Osteoblast (primary cell): ENCODE data around the gene PCDHA5. TPM values are rescaled to one million over a fixed set of nuclear protein-coding genes. Genes with fewer than 3 reads are reported as not detected.
"Not testable (repeated sequence)": the region's sequence is repeated elsewhere in the genome, so short reads cannot be mapped to it uniquely, and the experiment has no call there.

ENCODE experiments used
- DNase-seq: peaks from one replicate; pipeline ENCODE4 v3.0.0; 2011; ENCODE audit warnings: low spot score, mixed read lengths; ENCODE audit not compliant: insufficient read length; ENCODE audit errors: missing footprints
- H2AFZ ChIP-seq: 2 replicates; pipeline ENCODE4 v1.6.0; 2011; ENCODE audit warnings: mild to moderate bottlenecking, low read length
- H3K27ac ChIP-seq: 2 replicates; pipeline ENCODE4 v1.5.1; 2011; ENCODE audit warnings: mild to moderate bottlenecking, low read depth, low read length, moderate library complexity
- H3K27me3 ChIP-seq: 2 replicates; pipeline ENCODE4 v1.6.0; 2012; ENCODE audit warnings: mild to moderate bottlenecking, control low read depth, inconsistent platforms, low read length, moderate library complexity; ENCODE audit not compliant: insufficient read depth
- H3K36me3 ChIP-seq: 2 replicates; pipeline ENCODE4 v1.5.1; 2011; ENCODE audit warnings: mild to moderate bottlenecking, low read length, control low read depth, moderate library complexity; ENCODE audit not compliant: insufficient read depth
- H3K4me1 ChIP-seq: 2 replicates; pipeline ENCODE4 v1.5.1; 2011; ENCODE audit warnings: mild to moderate bottlenecking, low read length, control low read depth, moderate library complexity; ENCODE audit not compliant: insufficient read depth
- H3K4me2 ChIP-seq: 2 replicates; pipeline ENCODE4 v1.6.0; 2011; ENCODE audit warnings: mild to moderate bottlenecking, low read length; ENCODE audit not compliant: insufficient read depth
- H3K4me3 ChIP-seq: fragments of 200-600 bp; sonication (generic); 3 replicates; pipeline ENCODE4 v1.5.1; 2012; ENCODE audit warnings: mild to moderate bottlenecking, low read length, inconsistent platforms; ENCODE audit not compliant: insufficient read depth
- H3K79me2 ChIP-seq: 2 replicates; pipeline ENCODE4 v1.6.0; 2012; ENCODE audit warnings: mild to moderate bottlenecking, low read length, control low read depth, inconsistent platforms; ENCODE audit not compliant: insufficient read depth
- H3K9me3 ChIP-seq: 2 replicates; pipeline ENCODE4 v1.5.1; 2011; ENCODE audit warnings: low read depth, low read length, control low read depth
- H4K20me1 ChIP-seq: 2 replicates; pipeline ENCODE4 v1.6.0; 2012; ENCODE audit warnings: mild to moderate bottlenecking, low read length, control low read depth; ENCODE audit not compliant: insufficient read depth
- total RNA-seq: library from RNA; depleted of rRNA; stranded (reverse); fragments of >200 nt; gene quantifications from 2 replicates; pipeline ENCODE4 v1.2.3, GENCODE V29; 2012
- TF ChIP-seq, protein P1 (sequence below): IDR thresholded peaks from 2 replicates; pipeline ENCODE4 v1.5.1; 2011; ENCODE audit warnings: mild to moderate bottlenecking, low read depth, low read length, moderate library complexity; ENCODE audit errors: extremely low read depth

PCDHA5 gene
- total RNA-seq, 1 donor = under 0.01 TPM

DNA sequence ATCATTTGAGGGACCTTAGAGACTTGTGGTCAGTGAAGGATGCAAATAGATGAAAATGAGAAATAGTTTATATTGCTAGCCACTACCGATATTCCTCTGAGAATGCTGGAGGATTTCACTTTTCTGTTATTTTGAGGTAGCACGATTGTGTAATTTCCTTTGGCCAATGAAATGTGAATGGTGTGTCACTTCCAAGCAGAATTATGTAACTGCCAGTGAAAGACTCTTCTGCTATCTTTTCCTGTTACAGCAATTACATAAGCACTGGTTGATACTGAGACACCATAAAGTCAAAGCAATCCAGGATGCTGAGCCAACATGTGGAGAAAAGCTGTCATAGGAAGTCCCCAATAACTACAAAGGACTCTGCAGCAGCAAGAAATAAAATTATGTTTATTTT is 30.3 kb upstream of the PCDHA5 start:
- H3K9me3 ChIP-seq = peaks cover 4% of the 10 kb centered on the region
- H3K27me3 ChIP-seq = no peaks in the 10 kb centered on the region
- H3K4me2 ChIP-seq = no peak overlapping the region
- no peak for DNase-seq
- no peaks in the 10 kb centered on the region for H3K4me1 ChIP-seq
- no peaks in the 10 kb centered on the region for H3K79me2 ChIP-seq
- no peaks in the 10 kb centered on the region for H4K20me1 ChIP-seq
- H3K27ac ChIP-seq = no peak overlapping the region
- H2AFZ ChIP-seq = no peak overlapping the region
- TF ChIP-seq, protein P1, sequence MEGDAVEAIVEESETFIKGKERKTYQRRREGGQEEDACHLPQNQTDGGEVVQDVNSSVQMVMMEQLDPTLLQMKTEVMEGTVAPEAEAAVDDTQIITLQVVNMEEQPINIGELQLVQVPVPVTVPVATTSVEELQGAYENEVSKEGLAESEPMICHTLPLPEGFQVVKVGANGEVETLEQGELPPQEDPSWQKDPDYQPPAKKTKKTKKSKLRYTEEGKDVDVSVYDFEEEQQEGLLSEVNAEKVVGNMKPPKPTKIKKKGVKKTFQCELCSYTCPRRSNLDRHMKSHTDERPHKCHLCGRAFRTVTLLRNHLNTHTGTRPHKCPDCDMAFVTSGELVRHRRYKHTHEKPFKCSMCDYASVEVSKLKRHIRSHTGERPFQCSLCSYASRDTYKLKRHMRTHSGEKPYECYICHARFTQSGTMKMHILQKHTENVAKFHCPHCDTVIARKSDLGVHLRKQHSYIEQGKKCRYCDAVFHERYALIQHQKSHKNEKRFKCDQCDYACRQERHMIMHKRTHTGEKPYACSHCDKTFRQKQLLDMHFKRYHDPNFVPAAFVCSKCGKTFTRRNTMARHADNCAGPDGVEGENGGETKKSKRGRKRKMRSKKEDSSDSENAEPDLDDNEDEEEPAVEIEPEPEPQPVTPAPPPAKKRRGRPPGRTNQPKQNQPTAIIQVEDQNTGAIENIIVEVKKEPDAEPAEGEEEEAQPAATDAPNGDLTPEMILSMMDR = no peak
- H3K4me3 ChIP-seq = no peak overlapping the region
- no peaks in the 10 kb centered on the region for H3K36me3 ChIP-seq

DNA sequence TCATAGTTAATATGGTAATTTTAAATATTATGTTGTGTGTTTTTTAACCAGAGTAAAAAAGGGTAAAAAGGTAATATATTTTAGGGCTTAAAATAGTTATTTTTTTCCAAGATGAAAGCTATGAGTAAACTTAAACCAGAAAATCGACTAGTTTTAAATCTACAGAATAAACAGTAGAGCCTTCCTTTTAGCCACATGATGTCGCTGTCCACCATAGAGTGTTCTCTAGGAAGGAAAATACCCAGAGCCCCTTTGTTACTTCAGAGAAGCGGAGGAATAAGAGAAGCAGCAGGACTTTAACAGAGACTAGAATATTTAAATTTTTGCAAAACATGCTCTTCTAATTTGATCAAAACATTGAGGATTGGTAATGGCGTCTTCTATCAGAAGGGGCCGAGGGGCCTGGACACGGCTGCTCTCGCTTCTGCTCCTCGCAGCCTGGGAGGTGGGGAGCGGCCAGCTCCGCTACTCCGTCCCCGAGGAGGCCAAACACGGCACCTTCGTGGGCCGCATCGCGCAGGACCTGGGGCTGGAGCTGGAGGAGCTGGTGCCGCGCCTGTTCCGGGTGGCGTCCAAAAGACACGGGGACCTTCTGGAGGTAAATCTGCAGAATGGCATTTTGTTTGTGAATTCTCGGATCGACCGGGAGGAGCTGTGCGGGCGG is 26.7 kb upstream of the PCDHA5 start, which contains the start of gene PCDHA2:
Gene PCDHA2 (plus strand): TSS at position 258 of the 664 bp plus-strand sequence.
- no peak within 1 kb of the TSS for H2AFZ ChIP-seq

DNA sequence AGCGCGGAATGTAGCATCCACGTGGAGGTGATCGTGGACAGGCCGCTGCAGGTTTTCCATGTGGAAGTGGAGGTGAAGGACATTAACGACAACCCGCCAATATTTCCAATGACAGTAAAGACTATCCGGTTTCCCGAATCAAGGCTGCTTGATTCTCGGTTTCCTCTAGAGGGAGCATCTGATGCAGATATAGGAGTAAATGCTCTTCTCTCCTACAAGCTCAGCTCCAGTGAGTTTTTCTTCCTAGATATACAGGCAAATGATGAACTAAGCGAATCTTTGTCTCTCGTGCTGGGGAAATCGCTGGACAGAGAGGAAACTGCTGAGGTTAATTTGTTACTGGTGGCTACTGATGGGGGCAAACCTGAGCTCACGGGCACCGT is 26.2 kb upstream of the PCDHA5 start:
- Histone ChIP-seq H4K20me1 (no peaks in the 10 kb centered on the region), H3K36me3 (no peaks in the 10 kb centered on the region), H3K9me3 (no peaks in the 10 kb centered on the region), H2AFZ (no peak overlapping the region), H3K27ac (no peak overlapping the region), H3K79me2 (no peaks in the 10 kb centered on the region), H3K4me2 (peak overlapping the region; percentile 2), H3K27me3 (no peaks in the 10 kb centered on the region), H3K4me1 (no peaks in the 10 kb centered on the region), H3K4me3 (no peak overlapping the region)
- peak; percentile 88 for DNase-seq
- TF ChIP-seq, protein P1 = peak; percentile 20

More for the DNA sequence above, 26.7 kb upstream of the PCDHA5 start, which contains the start of gene PCDHA2:
- Histone ChIP-seq H3K9me3 (no peaks in the 10 kb centered on the region), H3K27me3 (no peaks in the 10 kb centered on the region), H3K4me1 (no peaks in the 10 kb centered on the region), H4K20me1 (no peaks in the 10 kb centered on the region), H3K36me3 (no peaks in the 10 kb centered on the region), H3K79me2 (no peaks in the 10 kb centered on the region), H3K4me2 (peak within 1 kb of the TSS; percentile 2), H3K27ac (no peak within 1 kb of the TSS), H3K4me3 (no peak within 1 kb of the TSS)
- DNase-seq = no peak
- TF ChIP-seq, protein P1 = no peak

DNA sequence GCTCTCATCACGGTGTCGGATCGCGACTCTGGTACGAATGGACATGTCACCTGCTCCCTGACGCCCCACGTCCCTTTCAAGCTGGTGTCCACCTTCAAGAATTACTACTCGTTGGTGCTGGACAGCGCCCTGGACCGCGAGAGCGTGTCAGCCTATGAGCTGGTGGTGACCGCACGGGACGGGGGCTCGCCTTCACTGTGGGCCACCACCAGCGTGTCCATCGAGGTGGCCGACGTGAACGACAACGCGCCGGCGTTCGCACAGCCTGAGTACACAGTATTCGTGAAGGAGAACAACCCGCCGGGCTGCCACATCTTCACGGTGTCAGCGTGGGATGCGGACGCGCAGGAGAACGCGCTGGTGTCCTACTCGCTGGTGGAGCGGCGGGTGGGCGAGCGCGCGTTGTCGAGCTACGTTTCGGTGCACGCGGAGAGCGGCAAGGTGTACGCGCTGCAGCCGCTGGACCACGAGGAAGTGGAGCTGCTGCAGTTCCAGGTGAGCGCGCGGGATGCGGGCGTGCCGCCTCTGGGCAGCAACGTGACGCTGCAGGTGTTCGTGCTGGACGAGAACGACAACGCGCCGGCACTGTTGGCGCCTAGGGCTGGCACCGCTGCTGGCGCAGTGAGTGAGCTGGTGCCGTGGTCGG is 25.2 kb upstream of the PCDHA5 start:
- H3K4me2 ChIP-seq, H3K79me2 ChIP-seq: not testable (repeated sequence)

More for the DNA sequence above, 25.2 kb upstream of the PCDHA5 start:
- not testable (repeated sequence) for H3K27me3 ChIP-seq, H3K27ac ChIP-seq, DNase-seq, H3K4me1 ChIP-seq, H3K36me3 ChIP-seq, H4K20me1 ChIP-seq, H2AFZ ChIP-seq, H3K9me3 ChIP-seq, H3K4me3 ChIP-seq
